ENCODE results near the gene DCUN1D2.

Gene DCUN1D2

DNA sequence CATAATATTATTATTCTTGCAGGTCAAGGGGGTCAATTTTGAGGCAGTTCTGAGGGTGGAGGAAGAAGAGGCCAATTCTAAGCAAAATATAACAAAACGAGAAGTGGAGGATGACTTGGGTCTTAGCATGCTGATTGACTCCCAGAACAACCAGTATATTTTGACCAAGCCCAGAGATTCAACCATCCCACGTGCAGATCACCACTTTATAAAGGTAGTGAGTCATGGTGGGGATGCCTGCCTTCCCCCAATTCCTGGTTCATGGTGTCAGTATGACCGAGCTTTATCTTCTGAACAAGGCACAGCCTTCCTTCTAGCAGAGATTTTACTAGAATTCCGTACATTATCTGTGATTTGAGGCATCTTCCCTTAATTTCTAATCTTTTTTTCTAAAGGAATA lies 9.4 kb upstream of the DCUN1D2 start:
- Histone ChIP-seq H3K9ac (ENCODE audit: low read length) (no peak overlapping the region), H3K36me3 (ENCODE audit: insufficient read depth, low read length) (peaks cover 81% of the 10 kb centered on the region), H3K27ac (ENCODE audit: low read depth, low read length) (no peak overlapping the region), H3K4me1 (ENCODE audit: insufficient read depth, low read length) (peaks cover 12% of the 10 kb centered on the region), H3K9me3 (ENCODE audit: low read length) (no peaks in the 10 kb centered on the region), H3K27me3 (ENCODE audit: control insufficient read depth in 1 of 2, insufficient read depth in 2 of 2, low read length in 2 of 2) (no peaks in the 10 kb centered on the region), H3K4me3 (ENCODE audit: low read depth in 1 of 2, low read length in 2 of 2) (no peak overlapping the region)

DNA sequence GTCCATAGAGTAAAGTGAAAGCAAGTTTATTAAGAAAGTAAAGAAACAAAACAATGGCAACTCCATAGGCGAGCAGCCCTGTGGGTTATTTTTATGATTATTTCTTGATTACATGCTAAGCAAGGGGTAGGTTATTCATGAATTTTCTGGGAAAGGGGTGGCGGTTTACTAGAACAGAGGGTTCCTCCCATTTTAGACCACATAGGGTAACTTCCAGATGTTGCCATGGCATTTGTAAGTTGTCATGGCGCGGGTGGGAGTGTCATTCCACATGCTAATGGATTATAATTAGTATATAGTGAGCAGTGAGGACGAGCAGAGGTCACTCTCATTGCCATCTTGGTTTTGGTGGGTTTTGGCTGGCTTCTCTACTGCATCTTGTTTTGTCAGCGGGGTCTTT lies 8.4 kb upstream of the DCUN1D2 start:
- peaks cover 72% of the 10 kb centered on the region for H3K36me3 ChIP-seq (ENCODE audit: insufficient read depth, low read length)
- H3K9ac ChIP-seq (ENCODE audit: low read length), result no peak overlapping the region
- no peaks in the 10 kb centered on the region for H3K27me3 ChIP-seq (ENCODE audit: control insufficient read depth in 1 of 2, insufficient read depth in 2 of 2, low read length in 2 of 2)
- no peak overlapping the region for H3K27ac ChIP-seq (ENCODE audit: low read depth, low read length)
- H3K9me3 ChIP-seq (ENCODE audit: low read length), result no peaks in the 10 kb centered on the region
- no peak overlapping the region for H3K4me3 ChIP-seq (ENCODE audit: low read depth in 1 of 2, low read length in 2 of 2)
- H3K4me1 ChIP-seq (ENCODE audit: insufficient read depth, low read length), result peaks cover 21% of the 10 kb centered on the region

DNA sequence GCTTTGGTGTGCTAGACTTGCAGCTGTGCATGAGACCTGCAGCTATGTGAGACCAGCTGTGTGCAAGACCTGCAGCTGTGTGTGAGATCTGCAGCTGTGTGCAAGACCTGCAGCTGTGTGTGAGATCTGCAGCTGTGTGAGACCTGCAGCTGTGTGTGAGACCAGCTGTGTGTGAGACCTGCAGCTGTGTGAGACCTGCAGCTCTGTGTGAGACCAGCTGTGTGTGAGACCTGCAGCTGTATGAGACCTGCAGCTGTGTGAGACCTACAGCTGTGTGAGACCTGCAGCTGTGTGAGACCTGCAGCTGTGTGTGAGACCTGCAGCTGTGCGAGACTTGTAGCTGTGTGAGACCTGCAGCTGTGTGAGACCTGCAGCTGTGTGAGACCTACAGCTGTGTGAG lies 6.7 kb upstream of the DCUN1D2 start:
- Histone ChIP-seq H3K9me3 (ENCODE audit: low read length) (no peaks in the 10 kb centered on the region), H3K27ac (ENCODE audit: low read depth, low read length) (no peak overlapping the region), H3K36me3 (ENCODE audit: insufficient read depth, low read length) (peaks cover 56% of the 10 kb centered on the region), H3K9ac (ENCODE audit: low read length) (no peak overlapping the region), H3K4me1 (ENCODE audit: insufficient read depth, low read length) (peaks cover 37% of the 10 kb centered on the region), H3K4me3 (ENCODE audit: low read depth in 1 of 2, low read length in 2 of 2) (no peak overlapping the region), H3K27me3 (ENCODE audit: control insufficient read depth in 1 of 2, insufficient read depth in 2 of 2, low read length in 2 of 2) (no peaks in the 10 kb centered on the region)

DNA sequence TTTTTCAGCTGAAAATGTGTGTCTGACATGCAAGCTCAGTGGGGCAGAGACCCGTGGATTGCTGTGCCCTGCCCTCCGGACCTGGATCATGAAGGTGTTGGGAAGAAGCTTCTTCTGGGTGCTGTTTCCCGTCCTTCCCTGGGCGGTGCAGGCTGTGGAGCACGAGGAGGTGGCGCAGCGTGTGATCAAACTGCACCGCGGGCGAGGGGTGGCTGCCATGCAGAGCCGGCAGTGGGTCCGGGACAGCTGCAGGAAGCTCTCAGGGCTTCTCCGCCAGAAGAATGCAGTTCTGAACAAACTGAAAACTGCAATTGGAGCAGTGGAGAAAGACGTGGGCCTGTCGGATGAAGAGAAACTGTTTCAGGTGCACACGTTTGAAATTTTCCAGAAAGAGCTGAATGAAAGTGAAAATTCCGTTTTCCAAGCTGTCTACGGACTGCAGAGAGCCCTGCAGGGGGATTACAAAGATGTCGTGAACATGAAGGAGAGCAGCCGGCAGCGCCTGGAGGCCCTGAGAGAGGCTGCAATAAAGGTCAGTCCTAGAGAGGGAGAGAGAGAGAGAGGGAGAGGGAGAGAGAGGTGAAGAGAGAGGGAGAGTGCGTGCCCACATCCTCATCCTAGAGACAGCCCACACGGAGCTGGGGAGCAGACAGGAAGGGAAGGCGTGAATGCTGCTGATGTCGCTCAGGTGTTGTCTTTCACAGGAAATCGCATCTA lies 5.1 kb upstream of the DCUN1D2 start:
- peaks cover 43% of the 10 kb centered on the region for H3K4me1 ChIP-seq (ENCODE audit: insufficient read depth, low read length)
- peak overlapping the region in 1 of 2 donors; percentile 43 for H3K4me3 ChIP-seq (ENCODE audit: low read depth in 1 of 2, low read length in 2 of 2)
- H3K9ac ChIP-seq (ENCODE audit: low read length), result no peak overlapping the region
- no peaks in the 10 kb centered on the region for H3K9me3 ChIP-seq (ENCODE audit: low read length)
- peak overlapping the region; percentile 47 for H3K27ac ChIP-seq (ENCODE audit: low read depth, low read length)
- no peaks in the 10 kb centered on the region for H3K27me3 ChIP-seq (ENCODE audit: control insufficient read depth in 1 of 2, insufficient read depth in 2 of 2, low read length in 2 of 2)
- peaks cover 40% of the 10 kb centered on the region for H3K36me3 ChIP-seq (ENCODE audit: insufficient read depth, low read length)

DNA sequence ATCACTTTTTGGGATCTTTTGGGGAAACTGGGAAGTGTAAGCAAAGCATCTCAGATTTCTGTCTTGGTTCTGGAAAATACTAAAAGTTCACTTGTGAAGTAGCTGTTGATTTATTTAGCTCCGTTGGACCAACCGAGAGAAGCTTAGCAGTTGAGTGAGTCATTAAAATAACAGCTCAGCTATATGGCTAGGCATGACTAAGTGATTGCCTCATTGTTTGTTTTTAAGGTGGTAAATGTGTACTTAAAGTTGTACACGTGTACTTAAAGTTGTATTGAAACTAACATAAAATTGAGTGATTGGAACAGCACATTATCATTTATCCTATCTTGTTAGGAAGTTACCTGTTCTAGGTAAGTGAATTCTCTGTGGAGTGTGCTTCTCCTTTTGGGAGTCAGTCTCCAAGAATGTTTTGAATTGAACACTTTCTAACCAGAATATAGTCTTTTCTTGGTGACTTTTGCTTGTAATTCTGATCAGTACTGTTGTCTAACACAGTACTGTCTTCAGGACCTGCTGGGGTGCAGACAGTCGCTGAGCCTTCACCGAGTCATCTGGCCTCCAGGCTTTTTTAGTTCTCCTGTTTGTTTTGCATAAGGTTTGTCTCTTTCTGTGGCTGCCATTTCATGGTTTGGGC lies 2.9 kb upstream of the DCUN1D2 start:
- Histone ChIP-seq H3K27me3 (ENCODE audit: control insufficient read depth in 1 of 2, insufficient read depth in 2 of 2, low read length in 2 of 2) (no peaks in the 10 kb centered on the region), H3K27ac (ENCODE audit: low read depth, low read length) (peak overlapping the region; percentile 38), H3K4me1 (ENCODE audit: insufficient read depth, low read length) (peaks cover 57% of the 10 kb centered on the region), H3K4me3 (ENCODE audit: low read depth in 1 of 2, low read length in 2 of 2) (no peak overlapping the region), H3K36me3 (ENCODE audit: insufficient read depth, low read length) (peaks cover 22% of the 10 kb centered on the region), H3K9me3 (ENCODE audit: low read length) (no peaks in the 10 kb centered on the region), H3K9ac (ENCODE audit: low read length) (no peak overlapping the region)

DNA sequence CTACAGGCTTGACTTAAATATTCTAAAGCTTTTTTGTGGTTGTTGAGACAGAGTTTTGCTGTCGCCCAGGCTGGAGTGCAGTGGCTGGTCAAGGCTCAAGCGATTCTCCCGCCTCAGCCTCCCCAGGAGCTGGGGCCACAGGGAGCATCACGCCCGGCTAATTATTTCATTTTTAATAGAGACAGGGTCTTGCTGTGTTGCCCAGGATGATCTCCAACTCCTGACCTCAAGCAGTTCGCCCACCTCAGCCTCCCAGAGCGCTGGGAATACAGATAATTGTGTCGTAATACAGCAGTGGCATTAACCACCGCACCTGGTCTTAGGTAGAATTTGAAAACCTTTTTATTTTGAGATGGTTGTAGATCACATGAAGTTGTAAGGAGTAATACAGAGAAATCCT lies 1.5 kb upstream of the DCUN1D2 start:
- Histone ChIP-seq H3K4me3 (ENCODE audit: low read depth in 1 of 2, low read length in 2 of 2) (peak overlapping the region in 1 of 2 donors; percentile 78), H3K4me1 (ENCODE audit: insufficient read depth, low read length) (peaks cover 61% of the 10 kb centered on the region), H3K36me3 (ENCODE audit: insufficient read depth, low read length) (peaks cover 8% of the 10 kb centered on the region), H3K27ac (ENCODE audit: low read depth, low read length) (peak overlapping the region; percentile 64), H3K27me3 (ENCODE audit: control insufficient read depth in 1 of 2, insufficient read depth in 2 of 2, low read length in 2 of 2) (no peaks in the 10 kb centered on the region), H3K9me3 (ENCODE audit: low read length) (no peaks in the 10 kb centered on the region), H3K9ac (ENCODE audit: low read length) (peak overlapping the region; percentile 85)

DNA sequence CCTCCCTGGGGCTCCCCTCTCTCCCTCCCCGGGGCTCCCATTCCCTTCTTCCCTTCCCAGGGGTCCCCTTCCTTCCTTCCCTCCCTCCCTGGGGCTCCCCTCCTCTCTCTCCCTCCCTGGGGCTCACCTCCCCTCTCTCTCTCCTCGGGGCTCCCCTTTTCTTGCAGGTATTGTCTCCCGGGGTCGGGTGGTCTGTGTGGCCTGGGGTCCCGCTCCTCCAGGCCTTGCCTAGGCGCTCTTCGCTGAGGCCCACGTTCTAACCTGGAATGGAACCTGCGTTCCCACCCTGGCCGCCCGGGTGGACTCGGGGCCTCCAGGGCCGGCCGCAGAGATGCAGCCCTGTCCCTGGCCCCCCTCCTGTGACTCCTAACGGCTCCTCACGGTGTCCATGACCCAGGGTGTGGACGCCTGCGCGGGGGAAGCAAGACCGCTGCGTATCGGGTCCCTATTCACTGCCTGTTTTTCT lies 940 bp upstream of the DCUN1D2 start:
- Histone ChIP-seq H3K27me3 (ENCODE audit: control insufficient read depth in 1 of 2, insufficient read depth in 2 of 2, low read length in 2 of 2) (no peaks in the 10 kb centered on the region), H3K36me3 (ENCODE audit: insufficient read depth, low read length) (peaks cover 5% of the 10 kb centered on the region), H3K4me3 (ENCODE audit: low read depth in 1 of 2, low read length in 2 of 2) (peak overlapping the region; percentile 67 to 78), H3K27ac (ENCODE audit: low read depth, low read length) (peak overlapping the region; percentile 64), H3K4me1 (ENCODE audit: insufficient read depth, low read length) (peaks cover 66% of the 10 kb centered on the region), H3K9ac (ENCODE audit: low read length) (peak overlapping the region; percentile 85), H3K9me3 (ENCODE audit: low read length) (no peaks in the 10 kb centered on the region)

DNA sequence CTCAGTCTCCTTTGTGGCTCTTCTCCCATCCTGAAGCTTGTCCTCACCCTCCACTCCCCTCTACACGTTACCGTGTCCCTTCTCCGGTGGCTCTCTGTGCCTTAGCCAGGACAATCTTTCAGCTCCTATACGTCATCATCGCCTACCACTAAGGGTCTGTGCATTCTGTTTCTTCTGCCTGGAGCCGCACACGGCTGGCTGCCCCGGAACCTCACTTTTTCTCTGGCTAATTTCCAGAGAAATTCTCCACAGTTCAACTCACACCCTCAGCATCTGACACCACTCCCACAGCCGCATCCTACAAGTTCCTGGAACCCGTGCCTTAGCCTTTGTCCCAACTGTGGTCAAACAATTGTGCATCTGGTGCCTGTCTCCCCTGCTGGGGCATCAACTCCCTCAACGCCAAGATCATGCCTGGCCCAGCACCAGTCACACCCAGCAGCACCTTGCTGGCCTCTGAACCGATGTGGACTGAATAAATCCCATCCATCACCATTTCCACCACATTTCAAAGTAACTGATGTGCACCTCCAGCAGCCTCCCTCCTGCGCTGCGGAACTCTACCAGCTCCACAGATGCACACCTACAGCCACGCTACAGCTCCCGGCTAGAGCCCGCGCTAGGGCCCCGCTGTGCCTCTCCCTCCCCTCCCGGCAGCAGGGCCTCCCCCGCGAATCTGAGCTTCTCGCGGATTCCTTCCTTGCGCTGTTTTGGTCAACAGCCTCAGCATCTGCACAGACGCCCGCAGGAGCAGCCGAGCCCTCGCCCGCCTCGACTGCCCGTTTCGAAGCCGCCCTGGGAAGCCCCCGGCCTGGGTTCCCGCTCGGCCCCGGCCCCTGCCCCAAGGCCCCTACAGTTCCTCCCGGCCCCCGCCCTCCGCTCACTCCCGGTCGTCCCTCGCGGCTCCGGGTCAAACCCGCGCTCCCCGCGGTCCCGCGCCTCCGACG lies 689 bp downstream of the DCUN1D2 start:
- Histone ChIP-seq H3K4me1 (ENCODE audit: insufficient read depth, low read length) (peaks cover 66% of the 10 kb centered on the region), H3K9ac (ENCODE audit: low read length) (peak overlapping the region; percentile 51), H3K36me3 (ENCODE audit: insufficient read depth, low read length) (no peaks in the 10 kb centered on the region), H3K27ac (ENCODE audit: low read depth, low read length) (peak overlapping the region; percentile 92), H3K9me3 (ENCODE audit: low read length) (no peaks in the 10 kb centered on the region), H3K27me3 (ENCODE audit: control insufficient read depth in 1 of 2, insufficient read depth in 2 of 2, low read length in 2 of 2) (no peaks in the 10 kb centered on the region), H3K4me3 (ENCODE audit: low read depth in 1 of 2, low read length in 2 of 2) (peak overlapping the region; percentile 66 to 72)

DNA sequence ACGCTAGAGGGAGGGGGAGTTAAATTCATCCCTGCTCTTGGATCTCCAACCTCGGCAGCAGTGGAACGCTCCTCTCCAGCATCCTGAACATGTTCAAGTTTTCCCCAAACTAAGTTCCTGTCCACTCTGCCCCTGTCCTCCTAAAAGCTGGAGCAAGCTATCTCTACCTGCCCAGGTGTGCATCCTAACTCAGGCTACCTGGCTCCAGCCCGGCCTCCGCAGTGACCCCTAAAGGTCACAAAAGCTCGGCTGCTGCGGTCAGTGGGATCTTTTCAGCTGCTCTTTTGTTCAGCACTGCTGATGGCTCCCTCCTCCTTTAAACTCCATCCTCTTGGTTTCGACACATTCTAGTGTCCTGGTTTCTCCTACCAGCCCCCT lies 1.4 kb downstream of the DCUN1D2 start:
- H3K4me1 ChIP-seq (ENCODE audit: insufficient read depth, low read length), result peaks cover 66% of the 10 kb centered on the region
- peak overlapping the region; percentile 92 for H3K27ac ChIP-seq (ENCODE audit: low read depth, low read length)
- H3K36me3 ChIP-seq (ENCODE audit: insufficient read depth, low read length), result no peaks in the 10 kb centered on the region
- H3K27me3 ChIP-seq (ENCODE audit: control insufficient read depth in 1 of 2, insufficient read depth in 2 of 2, low read length in 2 of 2), result no peaks in the 10 kb centered on the region
- H3K4me3 ChIP-seq (ENCODE audit: low read depth in 1 of 2, low read length in 2 of 2), result peak overlapping the region; percentile 66 to 72
- H3K9ac ChIP-seq (ENCODE audit: low read length), result peak overlapping the region; percentile 51
- no peaks in the 10 kb centered on the region for H3K9me3 ChIP-seq (ENCODE audit: low read length)

DNA sequence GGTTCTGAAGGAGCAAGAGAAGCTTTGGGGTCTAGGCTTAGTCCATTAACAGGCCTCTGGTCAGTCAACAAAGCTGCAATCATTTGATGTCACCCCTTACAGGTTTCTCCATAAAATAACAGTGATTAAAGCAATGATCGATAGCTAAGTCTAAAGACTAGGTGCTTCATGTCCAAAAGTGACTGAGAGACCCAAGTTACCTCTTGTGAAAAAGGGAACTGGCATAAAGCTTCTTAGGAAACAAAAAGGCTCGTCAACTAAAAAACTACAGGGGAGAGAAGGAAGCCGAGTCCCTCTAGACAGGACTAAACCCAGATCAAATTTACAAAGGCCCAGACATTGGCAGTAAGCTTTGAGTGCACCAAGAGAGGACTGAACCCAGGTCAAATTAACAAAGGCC lies 2.2 kb downstream of the DCUN1D2 start:
- Histone ChIP-seq H3K4me1 (ENCODE audit: insufficient read depth, low read length) (peaks cover 65% of the 10 kb centered on the region), H3K4me3 (ENCODE audit: low read depth in 1 of 2, low read length in 2 of 2) (no peak overlapping the region), H3K9me3 (ENCODE audit: low read length) (no peaks in the 10 kb centered on the region), H3K27ac (ENCODE audit: low read depth, low read length) (no peak overlapping the region), H3K9ac (ENCODE audit: low read length) (no peak overlapping the region), H3K36me3 (ENCODE audit: insufficient read depth, low read length) (no peaks in the 10 kb centered on the region), H3K27me3 (ENCODE audit: control insufficient read depth in 1 of 2, insufficient read depth in 2 of 2, low read length in 2 of 2) (no peaks in the 10 kb centered on the region)

DNA sequence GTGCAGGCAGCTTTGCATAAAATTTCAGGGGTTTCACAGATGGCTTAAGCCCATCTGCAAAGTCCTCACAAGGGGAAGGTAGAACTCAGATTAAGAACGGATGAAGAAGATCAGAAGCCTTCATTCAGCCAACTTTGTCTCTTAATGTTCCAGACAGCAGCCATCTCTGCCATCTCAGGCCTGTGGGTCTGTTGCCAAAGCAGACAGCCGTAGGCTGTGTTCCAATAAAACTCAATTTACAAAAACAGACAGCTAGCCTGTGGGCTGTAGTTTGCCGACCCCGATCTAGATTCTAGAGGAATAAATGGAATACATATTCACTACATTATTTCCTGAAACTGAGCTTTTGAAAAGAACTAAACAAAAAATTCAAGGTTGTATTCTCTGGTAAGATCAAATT lies 3.8 kb downstream of the DCUN1D2 start:
- no peak overlapping the region for H3K9ac ChIP-seq (ENCODE audit: low read length)
- H3K27ac ChIP-seq (ENCODE audit: low read depth, low read length), result peak overlapping the region; percentile 56
- no peak overlapping the region for H3K4me3 ChIP-seq (ENCODE audit: low read depth in 1 of 2, low read length in 2 of 2)
- H3K36me3 ChIP-seq (ENCODE audit: insufficient read depth, low read length), result no peaks in the 10 kb centered on the region
- H3K4me1 ChIP-seq (ENCODE audit: insufficient read depth, low read length), result peaks cover 50% of the 10 kb centered on the region
- no peaks in the 10 kb centered on the region for H3K27me3 ChIP-seq (ENCODE audit: control insufficient read depth in 1 of 2, insufficient read depth in 2 of 2, low read length in 2 of 2)
- H3K9me3 ChIP-seq (ENCODE audit: low read length), result no peaks in the 10 kb centered on the region

Data from muscle layer of colon (tissue), 2 donors.